GM21825 (cell line): ENCODE measurements around the gene TRIM33.

Experiments used
- ATAC-seq: cut with Tn5 transposase; IDR thresholded peaks from one replicate; pipeline ENCODE4 v1.9.1; 2021; ENCODE audit warnings: mild to moderate bottlenecking, moderate library complexity; ENCODE audit not compliant: unreplicated experiment

The TRIM33 gene

GRCh38 chr1:114355240-114355639, 155.8 kb downstream of the TRIM33 start:
- no peak for ATAC-seq

GRCh38 chr1:114353262-114353661, 157.7 kb downstream of the TRIM33 start:
- peak; percentile 58 for ATAC-seq

- ATAC-seq, result no peak
Measured at GRCh38 chr1:114352797-114353196, 158.2 kb downstream of the TRIM33 start.

- no peak for ATAC-seq
Measured at GRCh38 chr1:114350731-114351445, 160.1 kb downstream of the TRIM33 start.

- ATAC-seq, result no peak
Measured at GRCh38 chr1:114349891-114350605, 161.0 kb downstream of the TRIM33 start.

- ATAC-seq, result no peak
Measured at GRCh38 chr1:114347431-114348209, 163.4 kb downstream of the TRIM33 start.

GRCh38 chr1:114346480-114347029, 164.4 kb downstream of the TRIM33 start:
- ATAC-seq, result peak; percentile 99

GRCh38 chr1:114345930-114346479, 165.0 kb downstream of the TRIM33 start:
- ATAC-seq, result peak; percentile 29

- ATAC-seq, result no peak
Measured at GRCh38 chr1:114344656-114345055, 166.3 kb downstream of the TRIM33 start.
